HG03354 (cell line): ENCODE results near the gene ASPSCR1.

Experiments used
- ATAC-seq: cut with Tn5 transposase; IDR thresholded peaks from one replicate; pipeline ENCODE4 v1.9.1; 2021; ENCODE audit warnings: mild to moderate bottlenecking; ENCODE audit not compliant: unreplicated experiment, poor library complexity, severe bottlenecking

The ASPSCR1 gene

DNA sequence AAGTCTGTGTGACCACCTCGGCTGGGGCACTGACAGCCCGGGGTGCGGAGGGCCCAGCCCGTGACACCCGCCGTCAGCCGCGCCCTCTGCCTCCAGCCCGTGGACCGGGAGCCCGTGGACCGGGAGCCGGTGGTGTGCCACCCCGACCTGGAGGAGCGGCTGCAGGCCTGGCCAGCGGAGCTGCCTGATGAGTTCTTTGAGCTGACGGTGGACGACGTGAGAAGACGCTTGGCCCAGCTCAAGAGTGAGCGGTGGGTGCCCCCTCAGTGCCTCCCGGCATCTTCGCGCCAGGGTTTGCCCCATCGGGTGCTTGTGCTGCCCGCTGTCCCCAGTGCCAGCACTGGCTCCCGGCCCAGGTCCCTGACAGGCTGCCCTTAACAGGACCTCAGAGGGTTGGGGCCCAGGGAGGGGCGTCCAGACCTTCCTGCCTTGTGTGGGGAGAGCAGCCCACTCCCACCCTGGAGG is 31.5 kb downstream of the ASPSCR1 start:
- ATAC-seq = no peak

DNA sequence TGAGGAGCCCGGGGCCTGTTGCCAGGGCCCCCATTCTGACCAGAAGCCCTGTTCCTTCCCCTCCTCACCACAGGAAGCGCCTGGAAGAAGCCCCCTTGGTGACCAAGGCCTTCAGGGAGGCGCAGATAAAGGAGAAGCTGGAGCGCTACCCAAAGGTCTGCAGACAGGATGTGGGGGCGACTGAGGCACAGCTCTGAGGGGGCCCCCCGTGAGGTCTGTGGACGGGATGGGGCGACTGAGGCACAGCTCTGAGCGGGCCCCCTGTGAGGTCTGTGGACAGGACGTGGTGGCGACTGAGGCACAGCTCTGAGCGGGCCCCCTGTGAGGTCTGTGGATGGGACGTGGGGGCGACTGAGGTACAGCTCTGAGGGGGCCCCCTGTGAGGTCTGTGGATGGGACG is 32.0 kb downstream of the ASPSCR1 start:
- ATAC-seq = no peak

DNA sequence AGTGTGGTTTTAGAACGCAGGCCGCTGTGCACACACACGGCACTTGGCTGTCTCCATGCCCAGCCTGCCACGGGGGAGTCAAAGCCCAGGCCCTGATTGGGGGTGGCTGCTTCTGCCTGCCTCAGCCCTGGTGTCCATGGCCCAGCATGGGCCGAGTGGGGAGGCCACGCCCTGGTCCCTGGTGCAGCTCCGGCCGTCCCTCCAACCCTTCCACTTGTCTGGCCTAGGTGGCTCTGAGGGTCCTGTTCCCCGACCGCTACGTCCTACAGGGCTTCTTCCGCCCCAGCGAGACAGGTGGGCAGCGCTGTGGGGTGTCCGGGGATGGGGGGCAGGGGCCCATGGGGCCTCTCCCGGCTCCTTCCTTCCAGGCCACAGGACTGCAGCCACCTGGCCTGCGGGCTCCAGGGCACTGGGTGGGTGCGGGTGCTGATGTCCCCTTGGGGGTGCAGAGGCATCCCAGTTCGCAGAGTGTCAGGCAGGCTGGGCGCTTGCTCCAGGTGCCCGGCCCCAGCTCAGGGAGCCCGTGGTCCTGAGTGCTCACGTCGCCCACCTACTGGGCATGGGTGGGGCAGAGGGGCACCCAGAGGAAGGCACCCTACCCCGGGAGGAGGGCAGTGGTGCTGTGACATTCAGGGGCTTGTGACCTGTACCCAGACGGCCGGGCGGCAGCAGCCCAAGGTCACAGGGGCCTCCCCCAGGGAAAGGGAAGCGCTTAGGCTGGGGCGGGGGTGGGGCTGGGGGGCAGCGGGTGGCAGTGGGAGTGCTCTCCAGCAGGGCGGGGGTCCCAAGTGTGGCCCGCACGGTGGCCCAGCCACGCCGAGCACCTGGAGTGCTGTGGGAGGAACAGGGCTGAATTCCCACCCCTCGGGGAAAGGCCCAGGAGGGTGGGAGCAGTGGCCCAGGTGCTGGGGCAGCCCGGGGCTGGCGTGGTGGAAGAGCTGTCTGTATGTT is 33.4 kb downstream of the ASPSCR1 start:
- no peak for ATAC-seq

DNA sequence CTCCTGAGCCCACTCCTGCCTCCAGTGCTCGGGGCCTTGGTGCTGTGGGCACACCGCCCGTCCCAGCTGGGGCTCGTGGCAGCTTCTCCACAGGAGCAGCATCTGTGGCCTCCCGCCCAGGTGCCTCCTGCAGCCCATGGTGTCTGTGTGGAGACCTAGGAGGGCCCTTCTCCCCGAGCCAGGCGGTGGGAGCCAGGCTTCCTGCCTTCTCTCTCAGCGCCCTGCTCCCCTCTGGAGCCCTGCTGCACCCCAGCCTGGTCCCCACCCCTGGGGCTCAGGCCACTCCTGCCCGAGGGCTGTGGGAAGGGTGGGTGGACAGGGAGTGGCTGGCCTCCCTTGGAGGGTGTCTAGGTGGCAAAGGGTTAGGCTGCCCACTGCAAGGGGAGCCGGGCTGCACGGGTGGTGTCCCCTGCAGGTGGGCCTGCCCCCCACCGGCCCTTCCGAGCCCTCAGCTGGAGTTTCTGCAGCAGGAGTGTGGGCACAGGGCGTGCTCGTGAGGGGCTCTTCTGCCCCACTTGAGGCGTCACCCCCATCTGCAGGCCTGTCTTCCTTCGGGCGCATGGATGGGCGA is 34.3 kb downstream of the ASPSCR1 start:
- ATAC-seq = no peak

DNA sequence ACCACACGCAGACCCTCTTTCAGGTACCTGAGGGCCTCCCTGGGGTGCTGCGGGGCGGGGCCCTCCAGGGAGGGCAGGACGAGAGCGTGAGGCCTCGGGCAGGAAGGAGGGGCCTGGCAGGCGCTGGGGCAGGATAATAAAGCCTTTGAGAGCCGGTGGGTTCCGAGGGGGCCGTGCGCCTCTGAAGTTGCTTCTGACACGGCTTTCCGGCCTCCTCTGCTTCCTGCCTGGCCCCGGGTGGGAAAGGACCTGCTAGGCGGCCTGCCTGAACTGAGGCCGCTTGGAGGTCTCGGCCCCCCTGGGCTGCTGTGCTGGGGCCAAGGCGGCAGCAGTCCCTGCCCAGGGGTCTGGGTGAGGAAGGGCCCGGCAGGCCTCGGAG is 34.8 kb downstream of the ASPSCR1 start:
- ATAC-seq = no peak

DNA sequence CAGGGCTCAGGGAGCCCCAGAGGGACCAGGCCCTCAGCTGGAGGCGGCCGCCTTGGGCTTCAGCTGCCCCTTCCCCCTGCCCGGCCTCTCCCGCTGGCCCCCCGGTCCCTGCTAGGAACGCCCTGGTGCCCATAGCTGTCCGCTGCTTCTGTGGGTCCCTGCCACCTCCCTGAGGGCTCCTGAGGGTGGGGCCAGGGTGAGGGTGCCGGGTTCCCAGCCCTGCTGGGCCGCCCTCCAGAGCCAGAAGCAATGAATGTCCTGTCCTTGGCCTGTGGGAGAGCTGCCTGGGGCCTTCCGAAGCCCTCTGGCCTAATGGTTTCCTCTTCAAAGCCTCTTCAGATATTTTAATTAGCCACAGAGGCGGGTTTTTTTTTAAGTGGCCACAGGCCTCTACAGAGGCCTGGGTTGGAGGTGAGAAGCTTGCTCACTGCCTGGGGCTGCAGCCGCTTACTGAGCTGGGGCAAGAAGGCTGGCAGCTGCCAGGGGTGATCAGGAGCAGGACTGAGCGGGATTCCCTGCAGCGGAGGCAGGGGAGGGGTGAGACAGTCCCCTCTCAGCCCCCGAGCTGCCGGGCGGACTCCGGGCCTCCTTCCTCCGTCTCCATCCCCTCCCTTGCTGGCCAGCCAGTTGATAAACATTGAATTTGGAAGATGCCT is 35.3 kb downstream of the ASPSCR1 start:
- ATAC-seq = no peak

DNA sequence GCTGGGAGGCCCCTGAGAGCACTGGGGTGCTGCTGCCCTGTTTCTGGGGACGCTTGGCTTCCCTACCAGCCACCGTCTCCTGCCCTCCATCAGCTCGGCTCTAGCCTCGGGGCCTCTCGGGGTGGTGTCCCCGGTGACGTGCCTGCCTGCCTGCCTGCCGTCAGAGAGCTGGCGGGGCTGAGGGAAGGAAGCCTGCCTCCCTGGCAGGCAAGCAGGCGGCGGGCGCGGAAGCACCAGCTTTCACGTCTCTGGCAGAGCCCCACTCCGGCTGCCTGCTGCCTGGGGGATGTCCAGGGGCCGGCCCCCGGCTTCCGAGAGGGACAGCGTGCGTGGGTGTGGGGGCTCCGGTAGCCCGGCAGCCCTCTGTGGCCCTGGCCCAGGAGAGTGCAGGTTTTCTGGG is 35.9 kb downstream of the ASPSCR1 start:
- ATAC-seq = no peak

DNA sequence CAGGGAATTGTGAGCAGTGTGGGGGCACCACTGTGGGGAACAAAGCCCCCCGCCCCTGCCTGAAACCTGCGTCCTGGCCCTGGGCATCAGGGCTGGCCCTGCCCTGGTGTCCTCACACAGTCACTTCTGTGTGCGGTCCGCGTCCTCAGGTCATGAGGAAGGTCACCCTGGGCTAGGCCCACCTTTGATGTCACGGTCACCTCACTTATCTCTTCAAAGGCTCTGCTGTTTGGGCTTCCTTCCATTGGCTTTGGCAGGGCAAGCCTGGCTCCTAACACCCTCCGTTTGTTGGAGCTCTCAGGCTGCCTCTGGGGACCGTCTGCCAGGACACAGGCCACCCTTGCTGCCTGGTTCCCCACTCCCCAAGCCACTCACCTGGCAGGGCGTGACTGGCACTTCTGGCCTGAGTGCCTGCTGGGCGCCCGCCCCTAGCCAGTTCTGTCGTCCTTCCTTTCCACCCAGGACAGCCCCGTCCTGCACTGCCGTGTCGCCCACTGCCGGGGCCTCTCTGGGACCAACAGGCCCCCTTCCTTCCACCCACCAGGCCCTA is 36.4 kb downstream of the ASPSCR1 start:
- ATAC-seq = no peak

DNA sequence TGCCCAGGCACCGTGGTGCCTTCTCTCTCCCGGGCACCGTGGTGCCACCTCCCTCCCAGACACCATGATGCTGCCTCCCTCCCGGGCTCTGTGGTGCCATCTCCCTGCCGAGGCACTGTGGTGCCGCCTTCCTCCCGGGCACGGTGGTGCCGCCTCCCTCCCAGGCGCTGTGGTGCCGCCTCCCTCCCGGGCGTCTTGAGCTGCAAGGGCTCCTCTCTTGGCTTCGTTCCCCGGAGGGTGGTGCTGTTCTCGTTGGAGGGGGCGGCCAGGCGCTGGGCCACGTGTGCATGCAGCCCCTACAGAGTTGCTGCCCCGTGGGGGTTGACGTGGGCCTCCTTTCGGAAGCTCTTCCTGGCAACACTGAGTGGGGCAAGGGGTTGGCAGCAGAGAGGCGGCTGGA is 37.0 kb downstream of the ASPSCR1 start:
- no peak for ATAC-seq

DNA sequence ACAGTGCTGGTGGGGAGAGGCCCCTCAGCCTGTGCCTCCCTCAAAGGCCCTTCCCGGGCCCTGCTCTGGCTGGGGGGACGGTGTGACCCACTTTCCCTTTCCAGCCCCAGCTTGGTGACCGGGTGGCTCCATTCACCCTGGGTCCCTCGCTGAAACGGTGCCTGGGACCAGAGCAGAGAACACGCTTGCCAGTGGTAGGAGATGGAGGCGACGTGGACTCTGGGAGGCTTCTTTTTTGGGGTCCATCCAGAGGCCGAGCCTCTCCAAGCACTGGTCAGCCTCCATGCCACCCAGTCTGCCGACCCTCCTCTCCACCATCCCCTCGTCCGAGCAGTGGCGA is 37.5 kb downstream of the ASPSCR1 start:
- ATAC-seq = no peak

DNA sequence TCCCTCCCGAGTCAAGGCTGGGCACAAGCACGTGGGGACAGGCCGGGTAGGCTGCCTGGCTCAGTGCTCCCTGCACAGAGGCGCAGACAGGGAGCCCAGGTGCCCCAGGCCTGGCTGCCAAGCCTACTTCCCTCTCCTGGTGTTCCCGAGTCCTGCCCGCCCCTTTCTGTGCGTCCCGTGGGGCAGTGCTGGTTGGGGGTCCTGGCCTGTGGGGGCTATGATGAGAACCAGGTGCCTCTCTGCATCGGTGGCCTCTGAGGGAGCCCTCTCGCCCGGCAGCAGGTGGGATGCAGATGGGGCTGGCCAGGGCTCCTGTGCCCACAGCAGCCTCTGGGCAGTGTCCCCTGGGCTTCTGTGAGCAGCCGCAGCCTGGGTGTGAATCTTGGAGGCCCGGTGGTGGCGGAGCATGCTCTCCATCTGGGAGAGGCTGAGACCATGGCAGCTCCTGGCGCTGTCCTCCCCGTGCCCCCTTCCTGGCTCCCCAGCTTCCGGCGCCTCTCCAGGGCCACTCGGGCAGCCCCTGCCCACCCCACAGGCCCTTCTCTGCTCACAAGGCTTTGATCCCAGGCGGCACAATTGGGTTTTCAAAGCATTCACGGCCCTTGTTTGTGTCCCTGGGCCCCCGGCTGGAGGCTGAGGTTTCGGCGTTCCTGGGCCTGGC is 38.0 kb downstream of the ASPSCR1 start:
- no peak for ATAC-seq

DNA sequence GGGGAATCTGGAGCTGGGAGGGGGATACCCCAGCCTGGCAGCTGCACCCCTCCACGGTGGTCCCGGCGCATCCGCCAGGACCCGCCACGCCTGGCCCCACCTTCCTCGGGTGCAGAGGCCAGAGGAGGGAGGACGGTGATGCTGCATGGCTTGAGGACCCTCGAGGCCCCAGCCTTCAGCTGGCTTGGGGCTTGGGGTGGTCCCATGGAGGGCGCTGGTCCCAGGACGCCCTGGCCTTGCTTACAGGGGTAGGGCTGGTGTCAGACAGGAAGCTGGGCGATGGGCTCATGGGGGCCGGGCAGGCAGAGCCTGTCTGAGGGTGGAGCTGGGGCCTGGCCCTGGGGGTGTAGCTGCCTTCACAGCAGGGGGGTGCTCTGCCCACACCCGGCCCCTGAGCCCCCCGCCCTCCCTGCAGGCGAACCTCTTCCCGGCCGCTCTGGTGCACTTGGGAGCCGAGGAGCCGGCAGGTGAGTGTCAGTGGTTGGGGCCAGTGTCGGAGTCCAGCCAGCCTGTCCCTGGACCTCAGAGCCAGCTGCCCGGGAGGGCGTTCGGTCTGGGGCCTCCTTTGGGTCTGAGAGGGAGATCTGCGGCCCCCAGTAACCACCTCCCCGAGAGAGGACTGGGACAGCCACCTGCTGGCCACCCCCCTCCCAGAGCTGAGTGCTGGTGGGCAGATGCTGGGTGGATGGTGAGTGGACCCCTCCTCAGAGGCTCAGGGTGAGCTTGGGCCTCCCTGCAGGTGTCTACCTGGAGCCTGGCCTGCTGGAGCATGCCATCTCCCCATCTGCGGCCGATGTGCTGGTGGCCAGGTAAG is 38.8 kb downstream of the ASPSCR1 start:
- no peak for ATAC-seq

DNA sequence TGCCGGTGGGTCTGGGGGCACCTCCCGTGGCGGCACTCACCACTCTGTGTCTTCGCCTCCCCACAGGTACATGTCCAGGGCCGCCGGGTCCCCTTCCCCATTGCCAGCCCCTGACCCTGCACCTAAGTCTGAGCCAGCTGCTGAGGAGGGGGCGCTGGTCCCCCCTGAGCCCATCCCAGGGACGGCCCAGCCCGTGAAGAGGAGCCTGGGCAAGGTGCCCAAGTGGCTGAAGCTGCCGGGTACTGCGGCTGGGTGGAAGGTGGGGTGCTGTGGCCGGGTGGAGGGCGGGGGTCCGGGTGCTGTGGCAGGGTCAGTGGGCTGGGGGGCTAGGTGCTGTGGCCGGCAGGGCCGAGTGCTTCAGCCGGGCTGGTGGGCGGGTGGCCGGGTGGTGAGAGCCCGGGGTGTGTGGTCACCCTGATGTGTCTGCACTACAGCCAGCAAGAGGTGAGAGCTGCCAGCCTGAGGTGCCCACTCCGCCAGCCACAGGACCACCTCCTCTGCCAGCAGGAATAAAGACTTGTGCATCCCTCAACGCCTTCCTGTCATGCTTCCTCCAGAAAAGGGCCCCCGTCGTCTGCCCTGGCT is 39.5 kb downstream of the ASPSCR1 start:
- ATAC-seq = no peak

DNA sequence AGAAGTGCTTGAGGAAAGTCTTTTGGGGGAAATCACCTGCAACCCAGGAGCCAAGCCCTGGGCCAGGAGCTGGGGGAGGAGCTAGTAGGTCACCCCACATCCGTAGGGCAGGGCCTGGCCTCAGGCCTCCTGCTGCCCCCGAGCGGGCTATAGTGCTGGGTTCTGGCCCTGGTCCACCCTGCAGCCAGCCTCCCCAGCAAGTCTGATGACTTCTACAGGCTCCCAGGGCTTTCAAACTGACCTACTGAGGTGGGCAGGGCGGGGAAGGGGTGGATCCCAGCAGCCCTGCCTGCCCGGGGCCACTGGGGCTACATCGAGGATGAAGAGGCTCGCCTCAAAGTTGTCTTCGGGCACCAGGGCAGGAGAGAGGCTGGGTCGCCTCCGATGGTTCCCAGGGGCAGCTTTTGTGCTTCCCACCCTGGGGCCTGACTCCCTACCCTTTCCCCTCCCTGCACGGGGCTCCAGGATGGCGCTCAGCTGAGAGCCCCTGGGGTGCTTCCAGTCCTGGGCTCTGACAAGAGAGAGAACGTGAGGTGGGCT is 40.3 kb downstream of the ASPSCR1 start:
- ATAC-seq = no peak

DNA sequence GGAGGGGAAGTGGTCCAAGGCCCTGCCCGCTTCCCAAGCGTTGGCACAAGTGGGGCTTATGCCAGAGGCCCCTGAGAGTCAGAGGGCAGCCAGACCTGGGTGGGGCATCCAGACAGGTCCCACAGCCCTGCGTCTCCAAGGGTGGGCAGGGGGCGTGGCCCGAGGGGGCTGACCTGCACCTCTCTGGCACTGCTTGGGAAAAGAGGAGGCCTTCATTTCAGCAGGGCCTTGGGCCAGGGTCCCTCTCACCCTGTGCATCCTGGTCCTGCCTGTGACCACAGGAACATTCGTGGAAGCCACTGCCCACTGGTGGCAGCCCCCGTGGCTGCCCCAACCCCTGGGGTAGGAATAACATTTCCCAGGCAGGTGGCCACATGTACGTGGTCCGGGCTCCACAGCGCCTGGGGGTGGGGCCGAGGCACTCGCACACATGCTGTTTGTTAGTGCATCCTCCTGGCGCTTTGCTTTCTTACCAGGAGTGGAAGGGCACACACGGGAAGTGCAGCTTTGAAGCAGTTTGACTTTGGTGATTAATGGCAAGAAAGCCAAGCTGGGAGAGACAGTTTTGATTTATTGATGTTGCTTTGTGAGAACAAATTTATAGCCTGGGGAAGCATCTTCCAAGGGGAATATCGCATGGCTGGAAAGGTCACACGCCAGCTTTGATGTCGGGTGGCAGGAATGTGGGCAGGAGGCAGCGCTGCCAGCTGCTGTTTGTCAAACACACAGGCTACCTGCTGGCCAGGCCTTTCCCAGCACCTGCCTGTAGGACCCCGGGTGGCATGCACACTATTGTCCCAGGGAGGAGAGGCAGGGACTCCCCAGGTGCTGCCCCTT is 40.9 kb downstream of the ASPSCR1 start:
- no peak for ATAC-seq

DNA sequence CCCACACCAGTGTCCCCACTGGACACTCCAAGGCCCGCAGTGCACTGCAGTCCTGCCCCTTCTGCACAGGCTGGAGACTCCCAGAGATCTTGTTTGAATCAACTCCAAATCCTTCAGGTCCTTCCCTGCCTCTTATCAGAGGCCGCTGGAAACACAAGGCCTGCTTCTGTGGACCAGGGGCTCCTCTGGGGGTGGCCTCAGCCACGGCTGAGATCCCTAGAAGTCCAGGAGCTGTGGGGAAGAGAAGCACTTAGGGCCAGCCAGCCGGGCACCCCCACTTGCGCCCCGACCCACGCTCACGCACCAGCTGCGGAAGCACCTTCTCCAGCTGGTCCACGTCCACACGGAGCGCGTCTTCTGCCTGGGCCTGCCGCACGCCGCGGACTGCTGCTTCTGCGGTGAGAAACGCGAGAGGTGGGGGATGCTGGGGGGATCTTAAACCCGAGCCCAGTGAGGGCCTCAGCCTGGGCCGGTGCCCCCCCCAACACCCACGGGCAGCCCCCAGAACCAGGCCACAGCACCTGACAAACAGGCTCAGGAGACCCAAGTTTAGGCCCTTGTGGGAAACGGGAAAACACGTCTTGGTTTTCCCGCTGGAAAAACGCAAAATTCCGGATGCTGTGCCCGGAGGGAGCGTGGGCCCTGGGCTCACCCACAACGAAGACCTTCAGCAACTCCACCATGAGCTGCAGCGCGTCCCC is 41.7 kb downstream of the ASPSCR1 start:
- no peak for ATAC-seq
